GM12878 (cell line): ENCODE results near the gene FBXL7. TPM values are rescaled to one million over a fixed set of nuclear protein-coding genes. Genes with fewer than 3 reads are reported as not detected.

ENCODE experiments used
- ATAC-seq: fragments of 200-7000 bp; cut with Tn5 transposase; 3 replicates; pipeline ENCODE4 v1.9.1; 2020; ENCODE audit warnings: mild to moderate bottlenecking, moderate library complexity
- BruUV-seq: library from RNA; stranded (reverse); fragments of 400-500 nt; replicated peaks from 2 replicates; lab custom pipeline; 2021; lab: Mats Ljungman, UMichigan
- CTCF ChIA-PET: fragments of 300-600 bp; sonication (Branson Sonifier 250); formaldehyde crosslinking; extraction: SDS; loops from one replicate; lab custom pipeline; 2021; ENCODE audit warnings: inconsistent platforms; lab: Yijun Ruan, JAX
- POLR2A ChIA-PET: fragments of 350-600 bp; formaldehyde crosslinking; extraction: SDS; loops from one replicate; lab custom pipeline; 2021; ENCODE audit warnings: inconsistent platforms; lab: Charles Lee
- RAD21 ChIA-PET: fragments of 300-600 bp; sonication (Branson Sonifier 250); formaldehyde crosslinking; loops from one replicate; lab custom pipeline; 2023; ENCODE audit warnings: antibody characterized with exemption; ENCODE audit not compliant: unreplicated experiment; lab: Charles Lee
- SMC1A ChIA-PET: fragments of 300-600 bp; sonication (Branson Sonifier 250); formaldehyde crosslinking; loops from one replicate; lab custom pipeline; 2023; ENCODE audit not compliant: unreplicated experiment, uncharacterized antibody; lab: Charles Lee
- DNase-seq: peaks from one replicate; pipeline ENCODE4 v3.0.0-alpha.2; 2011; ENCODE audit warnings: low read depth, low spot score
- FAIRE-seq: peaks from 3 replicates; lab custom pipeline; 2011; peaks lifted over from hg19 to GRCh38; lab: Jason Lieb, UNC
- H2AFZ ChIP-seq: 2 replicates; pipeline ENCODE4 v1.6.0; 2011; ENCODE audit warnings: low read depth, low read length, control low read depth; ENCODE audit not compliant: control insufficient read depth
- H3K27ac ChIP-seq: 2 replicates; pipeline ENCODE4 v1.5.1; 2011; ENCODE audit warnings: control low read depth; ENCODE audit not compliant: control insufficient read depth, insufficient read depth
- H3K27me3 ChIP-seq, 2 experiments: replicated peaks in 1 of 2; 2 replicates each; pipeline versions ENCODE4 v1.6.0 to v1.6.1; 2011; ENCODE audit warnings: low read length in 1 of 2; ENCODE audit not compliant: control insufficient read depth in 2 of 2, insufficient read depth in 2 of 2
- H3K36me3 ChIP-seq, 2 experiments: 2 replicates each; pipeline ENCODE4 v1.5.1; 2011; ENCODE audit warnings: low read length in 1 of 2; ENCODE audit not compliant: control insufficient read depth in 2 of 2, insufficient read depth in 2 of 2
- H3K4me1 ChIP-seq: 2 replicates; pipeline ENCODE4 v1.6.1; 2011; ENCODE audit warnings: mild to moderate bottlenecking, low read length, moderate library complexity, mixed read lengths; ENCODE audit not compliant: control insufficient read depth, insufficient read depth
- H3K4me2 ChIP-seq: 2 replicates; pipeline ENCODE4 v1.6.0; 2011; ENCODE audit warnings: control low read depth; ENCODE audit not compliant: control insufficient read depth, insufficient read depth
- H3K4me3 ChIP-seq: fragments of 200-600 bp; sonication (generic); 2 replicates; pipeline ENCODE4 v1.5.1; 2016
- H3K79me2 ChIP-seq: 2 replicates; pipeline ENCODE4 v1.6.0; 2011; ENCODE audit warnings: low read length; ENCODE audit not compliant: control insufficient read depth, insufficient read depth
- H3K9ac ChIP-seq: 2 replicates; pipeline ENCODE4 v1.8.0; 2011; ENCODE audit warnings: low read length, control low read depth, mixed read lengths; ENCODE audit not compliant: control insufficient read depth, insufficient read depth
- H3K9me3 ChIP-seq: replicated peaks from 3 replicates; pipeline ENCODE4 v1.5.1; 2011; ENCODE audit warnings: mild to moderate bottlenecking, low read length; ENCODE audit not compliant: control insufficient read depth, insufficient read depth
- H4K20me1 ChIP-seq: 2 replicates; pipeline ENCODE4 v1.6.0; 2011; ENCODE audit not compliant: control insufficient read depth, insufficient read depth
- CBFB ChIP-seq: IDR thresholded peaks from 2 replicates; pipeline ENCODE4 v1.6.1; 2016; ENCODE audit warnings: antibody characterized with exemption, low read depth
- ETV6 ChIP-seq, 2 experiments: fragments of 450-650 bp in 1 of 2; IDR thresholded peaks in 1 of 2; conservative IDR thresholded peaks in 1 of 2; 2 replicates each; pipeline ENCODE4 v1.6.1; 2014; ENCODE audit warnings: antibody characterized with exemption in 1 of 2, borderline replicate concordance in 1 of 2, low read depth in 1 of 2, mild to moderate bottlenecking in 1 of 2, moderate library complexity in 1 of 2
- MXI1 ChIP-seq: fragments of 150-350 bp; IDR thresholded peaks from 2 replicates; pipeline ENCODE4 v1.6.1; 2011; ENCODE audit warnings: low read depth, mild to moderate bottlenecking, inconsistent platforms, low read length, improper control_type of control experiment
- NR2C1 ChIP-seq: fragments of 450-650 bp; IDR thresholded peaks from 2 replicates; pipeline ENCODE4 v1.6.1; 2017; ENCODE audit warnings: antibody characterized with exemption, mild to moderate bottlenecking, moderate library complexity
- NR2C2 ChIP-seq: IDR thresholded peaks from 2 replicates; pipeline ENCODE4 v1.6.1; 2011; ENCODE audit warnings: borderline replicate concordance, low read depth; ENCODE audit not compliant: control insufficient read depth, insufficient read length
- RAD21 ChIP-seq: IDR thresholded peaks from 2 replicates; pipeline ENCODE4 v1.6.1; 2011; ENCODE audit warnings: mild to moderate bottlenecking, low read depth, low read length, moderate library complexity; ENCODE audit not compliant: insufficient read depth
- RB1 ChIP-seq: fragments of 450-650 bp; formaldehyde crosslinking; IDR thresholded peaks from 2 replicates; pipeline ENCODE4 v1.6.1; 2017; ENCODE audit warnings: mild to moderate bottlenecking, borderline replicate concordance
- SMARCA5 ChIP-seq: fragments of 450-650 bp; IDR thresholded peaks from 2 replicates; pipeline ENCODE4 v1.6.1; 2017; ENCODE audit warnings: mild to moderate bottlenecking
- SRF ChIP-seq, 2 experiments: IDR thresholded peaks; 2 replicates each; pipeline ENCODE4 v1.6.1; 2011; ENCODE audit warnings: low read depth in 2 of 2, low read length in 2 of 2, mild to moderate bottlenecking in 1 of 2, moderate library complexity in 1 of 2
- ZZZ3 ChIP-seq: IDR thresholded peaks from 2 replicates; pipeline ENCODE4 v1.6.1; 2011; ENCODE audit warnings: low read depth; ENCODE audit not compliant: control insufficient read depth, insufficient read length
- WGBS: methylation state at CpG from one replicate; pipeline ENCODE4 v1.1.6; 2016; ENCODE audit warnings: low lambda C conversion rate; ENCODE audit not compliant: insufficient replicate concordance, insufficient coverage; ENCODE audit errors: missing lambda C conversion rate; 5-methylcytosine and 5-hydroxymethylcytosine counted together
- in situ Hi-C: fragments of 300-500 bp; cut with MboI; formaldehyde crosslinking; loops from 9 replicates; pipeline ENCODE4 v1.14.3; 2018; ENCODE audit warnings: mixed read lengths
- intact Hi-C: fragments of 100-400 bp; cut with micrococcal nuclease; formaldehyde crosslinking; loops from one replicate; pipeline ENCODE4 v1.14.2; 2022; ENCODE audit not compliant: unreplicated experiment
- polyA plus RNA-seq, 11 experiments: library from polyadenylated mRNA; depleted of rRNA in 4 of 11; unstranded in 6 of 11; stranded (reverse) in 5 of 11; fragments of >200 nt; fragmentation: Nextera tagmentation in 4 of 11; fragmentation: Illumina TruSeq in 1 of 11; extraction: Ambion mirVana in 4 of 11; extraction: Trizol in 1 of 11; gene quantifications; 1 replicate in 1 of 11; 2 replicates in 10 of 11; pipeline versions ENCODE4 v1.2.1 to v1.2.3, GENCODE V29; 2011 to 2016; ENCODE audit warnings: inconsistent platforms in 2 of 11, missing spikeins in 2 of 11, low read depth in 1 of 11
- total RNA-seq, 4 experiments: library from RNA; depleted of rRNA in 3 of 4; stranded (reverse); fragments of >200 nt in 3 of 4; fragmentation: Illumina TruSeq in 1 of 4; extraction: Trizol in 1 of 4; gene quantifications; 2 replicates each; pipeline versions ENCODE4 v1.2.1 to v1.2.3, GENCODE V29; 2013 to 2021
- TF ChIP-seq, protein P1 (sequence below): fragments of 450-650 bp; IDR thresholded peaks from 2 replicates; pipeline ENCODE4 v1.6.1; 2017; ENCODE audit warnings: antibody characterized with exemption, mild to moderate bottlenecking, moderate library complexity

The FBXL7 gene
- total and polyA plus RNA-seq, 10 of the 15 experiments (the other 5 are each of a cell fraction or from before 2014, with no cell fraction given) = 0.03 to 0.44 (median 0.16) TPM

DNA sequence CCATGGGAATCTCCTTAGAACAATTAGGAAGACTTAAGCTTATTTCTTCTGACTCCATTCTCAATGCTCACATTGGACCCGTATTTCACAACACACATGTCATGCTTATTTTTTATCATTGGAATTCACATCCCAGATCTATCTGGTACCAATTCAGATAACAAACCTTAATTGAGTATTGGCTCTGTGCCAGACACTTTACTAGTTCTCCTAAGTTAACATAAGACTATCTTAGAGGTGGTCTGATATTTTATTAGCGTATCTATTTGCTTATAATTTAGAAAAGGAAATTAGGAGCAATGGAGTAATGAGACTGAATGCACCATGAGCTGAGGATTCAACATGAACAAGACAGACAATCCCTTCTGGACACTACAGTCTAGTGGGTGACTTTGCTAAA is 45.1 kb downstream of the FBXL7 start:
- no peak overlapping the region for H3K4me2 ChIP-seq
- H3K9ac ChIP-seq = no peak overlapping the region
- 46% methylated on average over 2 of the region's 2 CpGs for WGBS
- H2AFZ ChIP-seq = no peak overlapping the region
- no peaks in the 10 kb centered on the region for H3K36me3 ChIP-seq
- RAD21 ChIA-PET = no interaction called here
- in situ Hi-C loops = no loop called here
- TF ChIP-seq ZZZ3 (no peak), SRF (IDR thresholded peaks at IDR 0.05; ENCODE audit: low read depth in 2 of 2, low read length in 2 of 2) (no peak), CBFB (no peak), NR2C1 (no peak), MXI1 (no peak), SMARCA5 (no peak), RB1 (no peak), ETV6 (conservative IDR thresholded peaks at IDR 0.05 in 1 of 2, IDR thresholded peaks at IDR 0.05 in 1 of 2; ENCODE audit: borderline replicate concordance in 1 of 2, low read depth in 1 of 2) (no peak), RAD21 (no peak), NR2C2 (no peak)
- TF ChIP-seq, protein P1, sequence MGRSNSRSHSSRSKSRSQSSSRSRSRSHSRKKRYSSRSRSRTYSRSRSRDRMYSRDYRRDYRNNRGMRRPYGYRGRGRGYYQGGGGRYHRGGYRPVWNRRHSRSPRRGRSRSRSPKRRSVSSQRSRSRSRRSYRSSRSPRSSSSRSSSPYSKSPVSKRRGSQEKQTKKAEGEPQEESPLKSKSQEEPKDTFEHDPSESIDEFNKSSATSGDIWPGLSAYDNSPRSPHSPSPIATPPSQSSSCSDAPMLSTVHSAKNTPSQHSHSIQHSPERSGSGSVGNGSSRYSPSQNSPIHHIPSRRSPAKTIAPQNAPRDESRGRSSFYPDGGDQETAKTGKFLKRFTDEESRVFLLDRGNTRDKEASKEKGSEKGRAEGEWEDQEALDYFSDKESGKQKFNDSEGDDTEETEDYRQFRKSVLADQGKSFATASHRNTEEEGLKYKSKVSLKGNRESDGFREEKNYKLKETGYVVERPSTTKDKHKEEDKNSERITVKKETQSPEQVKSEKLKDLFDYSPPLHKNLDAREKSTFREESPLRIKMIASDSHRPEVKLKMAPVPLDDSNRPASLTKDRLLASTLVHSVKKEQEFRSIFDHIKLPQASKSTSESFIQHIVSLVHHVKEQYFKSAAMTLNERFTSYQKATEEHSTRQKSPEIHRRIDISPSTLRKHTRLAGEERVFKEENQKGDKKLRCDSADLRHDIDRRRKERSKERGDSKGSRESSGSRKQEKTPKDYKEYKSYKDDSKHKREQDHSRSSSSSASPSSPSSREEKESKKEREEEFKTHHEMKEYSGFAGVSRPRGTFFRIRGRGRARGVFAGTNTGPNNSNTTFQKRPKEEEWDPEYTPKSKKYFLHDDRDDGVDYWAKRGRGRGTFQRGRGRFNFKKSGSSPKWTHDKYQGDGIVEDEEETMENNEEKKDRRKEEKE = no peak
- TF ChIP-seq, all 136 proteins: peak for 0
- no TSS peak for BruUV-seq
- FAIRE-seq (no peak), ATAC-seq (no peak), DNase-seq (no peak)
- intact Hi-C loops = no loop called here
- Histone ChIP-seq H3K9me3 (no peaks in the 10 kb centered on the region), H3K4me3 (no peak overlapping the region), H3K27me3 (no peaks in the 10 kb centered on the region), H3K27ac (no peak overlapping the region), H3K4me1 (no peaks in the 10 kb centered on the region), H3K79me2 (no peaks in the 10 kb centered on the region), H4K20me1 (no peaks in the 10 kb centered on the region)
- CTCF ChIA-PET = no interaction called here
- SMC1A ChIA-PET = no interaction called here
- POLR2A ChIA-PET = no interaction called here
